Stimulated activated CD4-positive, alpha-beta T cell treated with anti-CD3 and anti-CD28 coated beads, Interleukin-12 subunit alpha, Interleukin-12 subunit beta, amount 100 ng/mL, for 24 hours (primary cell): ENCODE results near the gene GGACT.
"Not testable (repeated sequence)": the region's sequence is repeated elsewhere in the genome, so short reads cannot be mapped to it uniquely, and the experiment has no call there.

Source experiments
- DNase-seq, 2 experiments: peaks; one replicate each; pipeline ENCODE4 v3.0.0-alpha.2; 2020; ENCODE audit warnings: low read depth in 2 of 2

GGACT gene

GRCh38 chr13:100588331-100589177 lies at the start of gene GGACT:
Gene GGACT, minus strand, starts transcription at chr13:100588789. Its CDS starts 56,198 bp downstream, at chr13:100532591.
- DNase-seq, result peak; percentile 69 to 77

GRCh38 chr13:100637796-100638195 lies 49.2 kb upstream of the GGACT start:
- DNase-seq, result no peak

- DNase-seq, result no peak
Measured at GRCh38 chr13:100637380-100637779, 48.8 kb upstream of the GGACT start.

DNA sequence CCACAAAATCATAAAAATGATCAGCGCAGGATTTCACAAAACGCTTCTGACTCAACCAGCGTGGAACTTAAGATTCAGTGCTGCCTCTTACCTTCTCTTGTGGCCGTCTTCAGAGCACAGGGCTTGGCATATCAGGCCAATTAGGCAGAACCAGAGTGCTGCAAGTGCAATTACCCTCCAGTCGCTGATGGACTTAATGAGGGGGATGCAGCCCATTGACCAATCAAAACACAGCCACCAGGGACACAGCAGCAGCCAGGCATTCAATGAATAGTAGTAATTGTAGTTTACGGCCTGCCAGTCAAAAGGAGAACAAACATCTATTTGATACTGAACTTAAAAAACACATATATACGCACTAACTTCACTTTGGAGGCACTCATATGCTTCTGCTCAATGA lies 47.9 kb upstream of the GGACT start:
- DNase-seq, result no peak

DNA sequence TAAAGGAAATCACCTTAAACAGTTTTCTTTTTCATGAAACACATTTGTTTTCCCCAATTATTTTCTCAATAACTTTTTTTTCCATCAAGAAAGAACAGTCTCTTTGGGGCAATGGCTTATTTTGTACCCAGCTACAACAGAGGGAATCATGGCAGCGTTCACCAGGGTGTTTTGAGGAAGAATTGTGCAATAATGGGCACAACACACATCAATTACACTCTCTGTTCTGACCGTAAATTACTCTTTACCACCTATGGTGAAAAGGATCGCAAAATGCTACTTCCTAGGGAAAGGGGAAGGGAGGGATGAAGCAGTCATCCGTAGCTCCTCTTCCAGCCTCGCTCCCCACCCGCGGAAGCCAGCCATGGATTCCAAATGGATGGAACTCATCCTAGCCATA lies 47.4 kb upstream of the GGACT start:
- DNase-seq, result no peak

GRCh38 chr13:100634696-100635095 lies 46.1 kb upstream of the GGACT start:
- DNase-seq, result no peak

- DNase-seq, result no peak
Measured at GRCh38 chr13:100633461-100633860, 44.9 kb upstream of the GGACT start.

GRCh38 chr13:100630555-100630954 lies 42.0 kb upstream of the GGACT start:
- DNase-seq, result no peak

DNA sequence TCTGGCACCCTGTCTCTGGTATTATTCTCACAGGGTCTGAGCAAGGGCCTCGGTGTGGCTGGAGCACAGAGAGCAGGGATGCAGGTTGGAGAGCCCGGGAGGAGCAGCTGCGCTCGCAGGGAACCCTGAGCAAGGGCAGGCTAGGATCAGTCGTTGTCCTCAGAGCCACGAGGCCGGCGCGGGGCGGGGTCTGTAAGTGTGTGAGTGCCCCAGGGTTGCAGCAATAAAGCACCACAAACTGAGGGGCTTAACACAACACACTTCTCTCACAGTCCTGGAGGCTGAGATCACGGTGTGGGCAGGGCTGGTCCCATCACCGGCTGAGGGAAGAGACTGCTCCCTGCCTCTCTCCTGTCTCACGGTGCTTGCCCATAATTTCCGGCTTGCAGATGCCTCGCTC lies 38.5 kb upstream of the GGACT start:
- no peak for DNase-seq

DNA sequence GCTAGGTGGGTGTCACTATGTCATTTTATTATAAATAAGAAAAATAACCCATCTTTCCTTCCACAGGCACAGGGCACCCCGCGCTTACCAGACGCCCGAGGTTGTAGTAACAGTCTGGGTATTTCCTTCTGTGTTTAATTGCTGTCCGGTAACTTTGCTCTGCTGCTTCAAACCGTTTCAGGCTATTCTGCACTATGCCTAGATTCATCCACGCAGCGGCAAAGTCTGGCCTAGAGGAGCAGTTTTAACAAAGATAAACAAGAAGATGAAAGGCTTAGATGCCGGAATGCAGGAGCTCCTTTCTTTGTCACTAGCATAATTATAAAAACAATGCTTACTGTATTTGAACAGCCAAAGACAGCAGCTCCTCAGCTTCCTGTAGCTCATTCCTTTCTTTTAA lies 36.9 kb upstream of the GGACT start:
- DNase-seq, result no peak

DNA sequence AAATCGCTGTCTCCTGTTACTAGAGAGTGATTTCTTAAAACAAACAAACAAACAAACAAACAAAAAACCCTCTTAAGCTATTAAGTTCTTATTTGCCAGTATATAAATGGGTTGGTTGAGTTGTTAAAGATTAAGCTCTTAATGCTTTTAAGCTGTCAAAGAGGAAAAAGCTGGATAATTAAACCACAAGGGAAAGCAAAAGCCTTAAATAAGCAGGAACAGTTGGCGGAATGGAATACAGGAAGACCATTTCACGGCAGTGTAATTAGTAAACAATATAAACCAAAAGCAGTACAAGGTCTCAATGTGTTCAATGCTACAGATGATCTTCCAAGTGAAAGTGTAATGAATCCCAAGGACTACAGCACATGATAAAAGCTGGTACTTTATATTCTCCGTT lies 32.2 kb upstream of the GGACT start:
- no peak for DNase-seq

DNA sequence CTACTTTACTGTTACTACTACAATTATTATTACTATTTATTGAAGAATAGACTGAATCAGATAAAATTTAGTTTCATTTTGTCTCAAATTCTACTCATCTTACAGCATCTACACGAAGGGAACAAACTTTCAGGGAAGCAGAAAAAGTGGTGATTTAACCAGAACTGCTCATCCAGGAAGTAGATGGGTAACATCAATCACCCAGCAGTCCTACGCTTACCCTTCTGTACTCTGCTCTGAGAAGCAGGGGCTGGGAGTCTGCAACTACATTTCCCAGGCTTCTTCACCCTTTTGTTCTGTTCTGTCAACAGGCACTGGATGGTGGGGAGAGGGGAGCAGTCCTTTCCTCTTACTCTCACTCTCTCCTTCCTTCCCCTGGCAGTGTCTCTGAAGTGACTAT lies 31.4 kb upstream of the GGACT start:
- no peak for DNase-seq

DNA sequence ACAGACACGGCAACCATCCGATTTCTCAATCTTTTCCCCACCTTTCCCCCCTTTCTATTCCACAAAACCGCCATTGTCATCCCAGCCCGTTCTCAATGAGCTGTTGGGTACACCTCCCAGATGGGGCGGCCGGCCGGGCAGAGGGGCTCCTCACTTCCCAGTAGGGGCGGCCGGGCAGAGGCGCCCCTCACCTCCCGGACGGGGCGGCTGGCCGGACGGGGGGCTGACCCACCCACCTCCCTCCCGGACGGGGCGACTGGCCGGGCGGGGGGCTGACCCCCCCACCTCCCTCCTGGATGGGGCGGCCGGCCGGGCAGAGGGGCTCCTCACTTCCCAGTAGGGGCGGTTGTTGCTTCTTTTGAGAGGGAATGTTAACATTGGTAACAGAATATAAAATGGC lies 30.3 kb upstream of the GGACT start:
- DNase-seq, result not testable (repeated sequence)

- no peak for DNase-seq
Measured at GRCh38 chr13:100613031-100613430, 24.4 kb upstream of the GGACT start.

- DNase-seq, result no peak
Measured at GRCh38 chr13:100611678-100612492, 23.3 kb upstream of the GGACT start.

GRCh38 chr13:100610391-100611347 lies 22.1 kb upstream of the GGACT start:
- DNase-seq, result no peak

- no peak for DNase-seq
Measured at GRCh38 chr13:100608906-100609305, 20.3 kb upstream of the GGACT start.

DNA sequence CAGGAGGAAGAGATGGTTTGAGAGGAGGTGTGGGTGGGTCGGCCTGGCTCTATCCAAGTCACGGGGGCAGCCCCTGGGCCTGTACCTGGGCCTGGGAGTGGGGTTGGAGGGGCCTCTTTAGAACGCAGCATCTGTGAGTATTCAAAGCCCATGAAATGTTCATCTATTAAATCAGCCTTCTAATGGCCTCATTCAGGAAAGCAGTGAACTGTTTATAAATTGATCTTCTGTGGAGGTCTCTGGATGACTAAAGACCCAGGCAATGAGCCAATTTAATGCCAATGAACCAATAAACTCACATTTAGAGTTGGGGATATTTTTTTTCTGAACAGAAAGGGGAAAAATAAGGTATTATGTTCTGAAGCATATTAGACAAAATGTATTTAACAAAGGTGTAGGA lies 19.9 kb upstream of the GGACT start:
- DNase-seq, result no peak

DNA sequence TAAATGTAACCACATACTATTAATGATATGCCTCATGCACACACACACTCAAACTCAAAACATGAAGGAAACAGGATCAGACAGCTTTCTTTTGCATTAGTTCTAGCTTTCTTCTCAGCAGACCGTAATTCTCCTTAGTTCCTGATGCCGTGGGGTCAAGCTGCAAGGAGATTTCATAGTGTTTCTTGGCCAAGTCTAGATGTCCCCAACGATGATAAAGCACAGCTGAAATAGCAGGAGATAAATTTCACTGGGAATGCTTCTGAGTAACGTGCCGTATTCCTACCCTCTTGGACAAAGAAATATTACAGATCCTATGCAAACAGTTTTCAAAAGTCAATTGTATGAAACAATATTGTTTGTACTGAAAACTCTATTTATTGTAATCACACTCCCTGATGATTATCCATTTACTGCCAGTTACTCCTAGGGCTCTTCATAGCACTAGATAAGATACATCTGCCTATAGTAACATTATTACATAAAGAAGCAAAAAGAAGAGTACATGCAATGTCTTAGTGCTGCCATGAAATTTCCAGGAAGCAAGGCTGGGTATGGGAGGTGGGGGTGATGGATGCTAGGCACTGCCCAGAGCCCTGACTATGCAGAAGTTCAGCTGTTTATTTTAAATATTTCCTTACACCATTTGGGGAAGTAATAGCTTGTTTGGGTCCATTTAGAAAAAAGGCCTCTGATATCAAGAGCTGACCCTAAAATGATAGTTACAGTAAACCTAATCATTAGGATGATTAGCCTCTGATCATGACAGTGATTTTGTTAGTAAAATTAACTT lies 16.5 kb upstream of the GGACT start:
- no peak for DNase-seq

DNA sequence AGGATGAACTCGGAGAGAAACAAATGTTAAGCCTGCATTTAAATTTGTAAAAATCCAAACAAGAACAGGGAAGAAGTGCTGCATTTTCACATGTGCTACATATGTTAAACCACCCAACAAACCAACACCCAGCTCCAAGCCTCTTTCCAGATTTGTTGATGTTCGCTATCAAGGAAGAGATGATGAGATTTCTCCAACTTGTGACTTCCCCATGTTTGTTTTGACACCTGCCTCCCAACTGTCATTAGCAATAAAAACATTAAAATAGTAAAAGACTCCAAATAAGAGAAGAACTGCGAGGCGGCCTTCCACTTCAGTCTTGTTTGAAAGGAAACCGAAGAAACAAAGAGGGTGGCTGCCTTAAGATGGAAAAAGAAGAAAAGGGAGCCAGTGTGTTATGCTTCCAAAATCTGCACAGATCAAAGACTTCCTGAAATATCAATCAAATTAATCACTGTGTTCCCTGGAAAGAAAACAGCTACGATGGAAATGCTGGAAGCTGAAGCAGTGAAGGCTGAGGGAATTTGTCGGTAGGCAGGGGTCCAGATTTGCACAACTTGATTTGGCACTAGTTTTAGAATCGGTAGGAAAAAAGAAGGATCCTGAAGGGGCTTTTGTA lies 14.0 kb upstream of the GGACT start:
- no peak for DNase-seq

GRCh38 chr13:100601716-100602115 lies 13.1 kb upstream of the GGACT start:
- no peak for DNase-seq
